ENCODE data around the gene DLG2.

DNA sequence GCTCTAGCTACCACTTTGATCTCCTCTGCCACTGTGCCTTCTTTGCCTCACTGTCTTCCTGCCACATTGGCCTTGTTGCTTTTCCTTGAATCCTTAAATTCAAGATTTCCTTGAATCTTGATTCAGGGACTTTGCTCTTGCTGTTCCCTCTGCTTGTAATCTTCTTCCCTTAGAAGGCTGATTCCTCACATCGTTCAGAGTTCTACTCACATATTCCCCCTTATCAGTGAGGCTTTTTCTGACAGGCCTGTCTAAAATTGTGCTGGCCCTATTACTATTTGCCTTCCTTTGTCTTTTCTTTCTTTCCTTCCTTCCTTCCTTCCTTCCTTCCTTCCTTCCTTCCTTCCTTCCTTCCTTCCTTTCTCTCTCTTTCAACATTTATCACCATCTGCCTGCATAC lies 2134.1 kb downstream of the DLG2 start:
- TF ChIP-seq EP300 (IDR thresholded peaks at IDR 0.05; ENCODE audit: borderline replicate concordance), result no peak
- TF ChIP-seq EGR1 (IDR thresholded peaks at IDR 0.05), result no peak
- no peak for TF ChIP-seq RAD21 (IDR thresholded peaks at IDR 0.05; ENCODE audit: low read depth)
- TF ChIP-seq, protein P1, sequence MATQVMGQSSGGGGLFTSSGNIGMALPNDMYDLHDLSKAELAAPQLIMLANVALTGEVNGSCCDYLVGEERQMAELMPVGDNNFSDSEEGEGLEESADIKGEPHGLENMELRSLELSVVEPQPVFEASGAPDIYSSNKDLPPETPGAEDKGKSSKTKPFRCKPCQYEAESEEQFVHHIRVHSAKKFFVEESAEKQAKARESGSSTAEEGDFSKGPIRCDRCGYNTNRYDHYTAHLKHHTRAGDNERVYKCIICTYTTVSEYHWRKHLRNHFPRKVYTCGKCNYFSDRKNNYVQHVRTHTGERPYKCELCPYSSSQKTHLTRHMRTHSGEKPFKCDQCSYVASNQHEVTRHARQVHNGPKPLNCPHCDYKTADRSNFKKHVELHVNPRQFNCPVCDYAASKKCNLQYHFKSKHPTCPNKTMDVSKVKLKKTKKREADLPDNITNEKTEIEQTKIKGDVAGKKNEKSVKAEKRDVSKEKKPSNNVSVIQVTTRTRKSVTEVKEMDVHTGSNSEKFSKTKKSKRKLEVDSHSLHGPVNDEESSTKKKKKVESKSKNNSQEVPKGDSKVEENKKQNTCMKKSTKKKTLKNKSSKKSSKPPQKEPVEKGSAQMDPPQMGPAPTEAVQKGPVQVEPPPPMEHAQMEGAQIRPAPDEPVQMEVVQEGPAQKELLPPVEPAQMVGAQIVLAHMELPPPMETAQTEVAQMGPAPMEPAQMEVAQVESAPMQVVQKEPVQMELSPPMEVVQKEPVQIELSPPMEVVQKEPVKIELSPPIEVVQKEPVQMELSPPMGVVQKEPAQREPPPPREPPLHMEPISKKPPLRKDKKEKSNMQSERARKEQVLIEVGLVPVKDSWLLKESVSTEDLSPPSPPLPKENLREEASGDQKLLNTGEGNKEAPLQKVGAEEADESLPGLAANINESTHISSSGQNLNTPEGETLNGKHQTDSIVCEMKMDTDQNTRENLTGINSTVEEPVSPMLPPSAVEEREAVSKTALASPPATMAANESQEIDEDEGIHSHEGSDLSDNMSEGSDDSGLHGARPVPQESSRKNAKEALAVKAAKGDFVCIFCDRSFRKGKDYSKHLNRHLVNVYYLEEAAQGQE (IDR thresholded peaks at IDR 0.05; ENCODE audit: low read depth), result no peak
- TF ChIP-seq ZBTB7A (IDR thresholded peaks at IDR 0.05; ENCODE audit: low read depth), result no peak
- TF ChIP-seq, protein P2, sequence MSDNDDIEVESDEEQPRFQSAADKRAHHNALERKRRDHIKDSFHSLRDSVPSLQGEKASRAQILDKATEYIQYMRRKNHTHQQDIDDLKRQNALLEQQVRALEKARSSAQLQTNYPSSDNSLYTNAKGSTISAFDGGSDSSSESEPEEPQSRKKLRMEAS (IDR thresholded peaks at IDR 0.05), result no peak
- no peak for TF ChIP-seq CREB1 (IDR thresholded peaks at IDR 0.05; ENCODE audit: low read depth)
- no peak for TF ChIP-seq TCF12 (IDR thresholded peaks at IDR 0.05; ENCODE audit: low read depth)
- no peak for TF ChIP-seq YY1 (IDR thresholded peaks at IDR 0.05; ENCODE audit: low read depth)
- no peak for TF ChIP-seq TAF1 (IDR thresholded peaks at IDR 0.05; ENCODE audit: low read depth)
- TF ChIP-seq, protein P3, sequence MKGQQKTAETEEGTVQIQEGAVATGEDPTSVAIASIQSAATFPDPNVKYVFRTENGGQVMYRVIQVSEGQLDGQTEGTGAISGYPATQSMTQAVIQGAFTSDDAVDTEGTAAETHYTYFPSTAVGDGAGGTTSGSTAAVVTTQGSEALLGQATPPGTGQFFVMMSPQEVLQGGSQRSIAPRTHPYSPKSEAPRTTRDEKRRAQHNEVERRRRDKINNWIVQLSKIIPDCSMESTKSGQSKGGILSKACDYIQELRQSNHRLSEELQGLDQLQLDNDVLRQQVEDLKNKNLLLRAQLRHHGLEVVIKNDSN (IDR thresholded peaks at IDR 0.05), result no peak
